NCI-H1694 treated with DMSO at 0.1 percent for 48 hours (cell line): ENCODE data around the gene OTOG.

ENCODE experiments used
- DNase-seq: peaks from one replicate; lab custom pipeline; 2025; lab: John Stamatoyannopoulos, UW

Gene OTOG

DNA sequence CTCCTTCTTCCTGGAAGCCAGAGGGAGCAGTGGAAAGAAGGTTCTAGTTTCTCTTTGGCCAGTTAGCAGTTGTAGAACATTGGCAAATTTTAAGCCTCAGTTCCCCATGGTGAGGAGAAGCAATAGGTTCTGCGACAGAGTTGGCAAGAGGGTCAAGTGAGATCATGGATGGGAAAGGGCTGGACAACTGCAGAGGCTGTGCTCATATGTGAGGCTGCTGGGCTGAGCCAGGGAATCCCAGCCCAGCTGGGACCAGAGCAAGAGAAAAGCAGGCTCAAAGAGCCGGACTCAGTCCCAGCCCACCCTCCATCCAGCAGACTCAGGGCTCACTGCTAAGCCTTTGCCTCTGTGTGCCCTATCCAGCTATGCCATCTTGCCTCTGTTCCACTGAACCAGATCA lies 105.5 kb downstream of the OTOG start:
- no peak for DNase-seq

- DNase-seq: no peak
These were observed 106.6 kb downstream of the OTOG start for GRCh38 chr11:17653611-17654010.

DNA sequence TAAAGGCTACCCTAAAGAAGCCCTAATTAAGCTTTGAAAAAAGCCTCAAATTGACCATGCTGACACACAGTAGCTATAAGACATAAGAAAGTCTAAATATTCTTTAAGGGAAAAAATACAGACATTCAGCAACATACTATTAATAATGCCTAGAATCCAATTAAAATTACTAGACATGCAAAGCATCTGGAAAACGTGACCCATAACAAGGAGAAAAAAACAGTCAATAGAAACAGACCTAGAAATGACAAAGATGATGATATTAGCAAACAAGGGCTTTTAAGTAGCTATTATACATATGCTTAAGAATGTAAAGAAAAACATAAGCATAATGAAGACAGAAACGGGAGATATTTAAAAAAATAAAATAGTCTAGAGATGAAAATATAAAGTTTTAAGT lies 108.6 kb downstream of the OTOG start:
- DNase-seq: no peak

DNA sequence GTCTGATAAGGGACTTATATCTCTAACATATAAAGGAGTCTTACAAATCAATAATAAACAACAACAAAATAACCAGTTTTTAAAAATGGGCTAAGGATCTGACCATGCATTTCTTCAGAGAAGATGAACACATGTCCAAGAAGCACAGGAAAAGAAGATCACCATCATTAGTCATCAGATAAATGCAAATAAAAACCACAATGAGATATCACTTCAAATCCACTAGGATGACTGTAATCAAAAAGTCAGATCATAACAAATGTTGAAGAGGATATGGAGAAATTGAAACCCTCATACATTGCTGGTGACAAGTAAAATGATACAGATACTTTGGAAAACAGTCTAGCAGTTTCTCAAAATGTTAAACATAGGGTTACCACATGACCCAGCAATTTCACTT lies 111.2 kb downstream of the OTOG start:
- DNase-seq: no peak

DNA sequence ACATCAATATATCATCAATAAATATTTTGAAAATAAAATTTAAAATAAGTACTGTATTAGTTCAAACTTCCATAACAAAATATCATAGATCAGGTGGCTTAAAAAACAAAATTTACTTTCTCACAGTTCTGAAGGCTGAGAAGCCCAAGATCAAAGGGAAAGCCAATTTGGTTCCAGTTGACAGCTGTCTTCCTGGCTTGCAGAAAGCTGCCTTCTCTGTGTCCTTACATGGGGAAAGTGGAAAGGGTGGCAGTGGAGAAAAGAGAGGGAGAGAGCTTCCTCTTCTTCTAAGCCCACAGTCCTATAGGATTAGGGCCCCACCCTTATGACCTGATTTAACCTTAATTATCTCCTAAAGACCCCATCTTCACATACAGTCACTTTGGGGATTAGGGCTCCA lies 121.1 kb downstream of the OTOG start:
- no peak for DNase-seq

DNA sequence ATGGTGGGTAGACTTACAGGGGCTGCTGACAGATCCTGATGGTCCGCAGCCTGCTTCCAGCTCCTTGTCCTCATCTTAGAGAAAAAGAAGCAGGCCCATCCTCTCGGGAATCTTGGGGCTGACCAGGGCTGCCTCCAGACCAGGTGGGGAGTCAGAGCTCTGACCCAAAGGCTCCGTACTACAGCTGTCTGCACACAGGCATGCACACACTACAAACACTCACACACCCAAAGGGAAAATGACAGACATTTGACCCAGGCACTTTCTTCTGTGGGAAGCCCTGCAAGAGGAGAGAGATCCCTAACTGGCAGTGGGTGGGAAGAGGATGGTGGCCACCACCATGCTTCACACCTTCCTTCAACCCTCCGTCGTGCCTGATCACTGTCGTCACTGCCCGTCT lies 125.4 kb downstream of the OTOG start:
- no peak for DNase-seq

- no peak for DNase-seq
These were observed 126.9 kb downstream of the OTOG start for GRCh38 chr11:17673951-17674350.

DNA sequence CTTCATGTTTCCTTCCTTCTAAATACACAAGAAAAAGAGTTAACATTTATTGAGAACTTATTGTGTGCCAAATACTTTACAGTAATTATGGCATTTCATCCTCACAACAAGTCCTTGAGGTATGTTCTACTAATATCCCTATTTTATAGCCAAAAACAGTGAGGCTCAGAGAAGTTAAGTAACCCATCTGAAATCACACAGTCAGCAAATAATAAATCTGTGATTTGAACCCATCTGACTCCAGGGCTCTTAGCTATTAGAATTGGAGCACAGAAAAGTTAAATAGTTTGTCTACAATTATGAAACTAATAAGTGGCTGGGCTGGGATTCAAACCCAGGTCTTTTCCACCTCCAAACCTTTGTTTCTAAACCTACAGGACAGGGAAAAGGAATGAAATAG lies 135.8 kb downstream of the OTOG start:
- DNase-seq: no peak

DNA sequence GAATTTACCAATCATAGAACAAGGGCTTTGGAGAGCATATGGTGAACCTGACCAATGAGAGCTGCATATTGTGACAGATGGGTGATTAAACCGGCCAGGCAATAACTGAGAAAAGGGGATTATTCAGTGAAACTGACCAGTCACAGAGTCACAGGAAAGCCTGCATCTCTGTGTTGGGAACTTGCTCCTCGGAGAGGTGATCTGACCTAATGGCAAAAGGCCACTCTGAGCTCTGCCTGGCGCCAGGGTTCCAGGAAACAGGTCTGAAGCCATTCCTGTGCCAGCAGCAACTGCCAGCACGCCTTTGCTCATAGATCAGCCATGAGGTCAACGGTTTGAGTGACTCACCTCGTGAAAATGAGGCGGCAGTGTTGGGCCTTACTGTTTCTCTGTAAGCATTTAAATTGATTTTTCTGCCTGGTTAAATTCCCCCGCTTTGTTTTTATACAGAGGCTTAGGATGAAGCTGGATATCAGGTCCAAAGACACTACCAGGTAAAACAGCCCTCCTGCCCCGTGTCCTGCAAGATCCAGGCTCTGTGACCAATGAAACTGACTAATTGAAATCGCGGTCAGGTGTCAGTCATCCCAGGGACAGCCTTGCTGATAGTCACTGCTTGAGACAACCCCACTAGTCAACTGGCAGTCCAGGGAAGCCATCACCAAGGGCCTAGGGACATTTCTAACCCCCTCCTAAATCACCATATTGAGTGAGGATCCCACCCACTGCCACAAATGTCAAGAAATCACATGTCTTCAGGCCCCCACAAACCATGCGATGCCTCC lies 136.5 kb downstream of the OTOG start:
- no peak for DNase-seq

GRCh38 chr11:17684550-17684949 lies 137.5 kb downstream of the OTOG start:
- DNase-seq: no peak

DNA sequence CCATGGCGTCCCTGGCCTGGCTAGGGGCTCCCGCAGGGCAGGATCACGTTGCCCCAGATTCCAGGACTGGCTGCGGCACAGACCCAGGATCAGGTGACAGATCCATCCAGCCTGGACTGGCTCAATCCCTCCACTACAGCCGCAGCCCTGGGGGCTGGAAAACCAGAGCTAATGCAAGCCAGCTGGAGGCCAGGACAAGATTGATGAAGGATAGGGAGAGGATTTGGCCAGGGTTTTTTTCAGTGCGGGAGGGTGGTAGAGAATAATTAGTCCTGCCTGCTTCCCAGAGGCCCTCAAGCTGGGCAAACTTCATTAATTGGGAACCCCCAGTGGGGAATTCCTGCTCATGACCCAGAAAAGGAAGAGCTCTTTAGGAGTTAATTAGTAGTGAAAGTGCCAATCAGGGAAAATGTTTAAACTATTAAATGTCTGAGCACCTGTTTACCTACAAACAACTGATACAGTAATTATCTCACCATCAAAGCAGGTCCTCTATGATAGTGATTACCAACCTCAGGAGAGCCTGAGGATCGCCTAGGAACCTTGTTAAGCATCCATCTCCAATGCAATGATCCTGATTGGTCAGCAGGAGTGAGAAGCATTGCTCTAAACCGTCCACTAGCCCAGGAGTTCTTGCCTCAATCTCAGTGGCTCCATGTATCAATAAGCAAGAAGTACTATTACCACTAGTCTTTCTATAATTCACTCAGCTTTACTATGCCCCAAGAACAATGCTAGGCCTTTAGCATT lies 139.3 kb downstream of the OTOG start:
- no peak for DNase-seq

- no peak for DNase-seq
These were observed 141.0 kb downstream of the OTOG start for GRCh38 chr11:17687946-17688670.

GRCh38 chr11:17691550-17691949 lies 144.5 kb downstream of the OTOG start:
- no peak for DNase-seq

DNA sequence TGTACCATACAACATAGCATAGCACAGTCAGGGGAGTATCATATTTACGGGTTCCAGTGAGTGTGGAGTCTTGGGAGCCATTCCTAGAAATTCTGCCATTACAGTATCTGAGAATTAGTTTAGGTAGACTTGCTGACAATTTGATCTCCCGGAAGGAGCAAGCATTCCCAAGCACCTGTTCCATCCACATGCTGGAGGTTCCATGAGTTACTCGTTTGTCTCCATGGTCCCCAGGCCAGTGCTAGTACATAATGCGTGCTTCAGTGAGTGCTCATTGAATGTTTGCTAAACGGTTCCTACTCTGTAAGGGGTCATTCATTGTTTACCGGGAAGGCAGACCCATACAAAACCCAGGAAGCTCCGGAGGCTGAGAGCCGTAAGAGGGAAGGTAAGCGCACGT lies 144.9 kb downstream of the OTOG start:
- no peak for DNase-seq

DNA sequence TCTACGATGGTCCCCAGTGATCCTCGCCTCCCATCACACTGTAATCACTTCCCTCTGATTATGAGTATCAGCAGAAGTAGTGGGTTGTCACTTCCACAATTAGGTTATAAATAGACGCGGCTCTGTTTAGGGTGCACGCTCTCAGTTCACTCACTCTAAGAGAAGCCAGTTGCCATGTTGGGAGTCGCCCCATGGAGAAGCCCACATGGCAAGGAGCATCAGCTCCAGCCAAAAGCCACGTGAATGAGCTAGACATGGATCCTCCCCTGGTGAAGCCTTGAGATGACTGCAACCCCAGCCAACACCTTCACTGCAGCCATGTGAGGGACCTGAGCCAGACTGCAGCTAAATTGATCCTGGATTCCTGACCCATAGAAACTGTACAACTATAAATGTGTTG lies 145.9 kb downstream of the OTOG start:
- DNase-seq: no peak

GRCh38 chr11:17693531-17693930 lies 146.5 kb downstream of the OTOG start:
- DNase-seq: no peak

GRCh38 chr11:17694494-17695110 lies 147.5 kb downstream of the OTOG start:
- no peak for DNase-seq

DNA sequence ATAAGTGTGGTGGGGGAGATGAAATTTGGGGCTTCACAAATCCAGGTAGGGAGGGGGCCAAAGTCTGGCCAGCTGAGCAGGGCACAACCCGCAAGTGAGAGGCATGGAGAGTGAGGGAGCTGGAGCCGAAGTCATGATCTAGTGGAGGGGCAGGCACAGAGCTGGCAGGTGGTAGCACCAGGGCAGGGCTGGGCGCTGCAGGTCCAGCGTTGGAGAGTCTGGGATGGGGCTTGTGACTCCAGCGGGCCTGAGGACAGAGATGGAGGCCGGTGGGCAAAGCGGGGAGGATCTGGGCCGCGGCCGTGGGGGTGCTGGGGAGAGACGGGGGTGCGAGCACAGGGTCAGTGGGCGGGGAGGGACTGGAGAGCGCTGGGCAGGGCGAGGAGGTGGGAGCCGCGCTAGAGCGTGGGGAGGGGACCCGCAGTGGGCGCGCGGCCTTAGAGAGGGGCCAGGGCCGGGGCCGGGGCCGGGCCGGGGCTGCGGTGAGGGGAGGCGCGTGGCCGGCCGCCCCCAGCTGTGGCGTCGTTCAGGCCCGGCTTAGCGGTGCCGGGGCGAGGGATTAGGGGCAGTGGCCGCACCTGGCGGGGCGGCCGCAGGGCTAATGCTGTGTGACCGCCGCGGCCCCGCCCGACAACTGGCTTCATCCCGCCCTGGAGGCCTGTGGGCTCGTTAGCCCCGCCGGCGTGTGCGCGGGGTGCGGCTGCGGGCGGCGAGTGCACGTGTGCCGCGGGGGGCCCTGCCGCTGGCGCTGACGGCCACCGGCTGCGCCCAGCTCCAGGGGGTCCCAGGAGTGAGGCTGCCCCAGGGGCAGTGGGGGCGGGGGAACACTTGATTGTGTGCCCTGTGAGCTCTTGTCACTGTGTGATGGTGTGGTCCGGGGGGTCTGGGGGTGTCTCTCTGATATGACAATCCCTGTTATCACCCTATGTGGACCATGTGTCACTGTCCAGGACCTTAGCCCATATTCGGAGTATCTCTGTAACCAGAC lies 148.7 kb downstream of the OTOG start:
- no peak for DNase-seq

GRCh38 chr11:17696741-17697140 lies 149.7 kb downstream of the OTOG start:
- DNase-seq: no peak
